GM19395 (cell line): ENCODE data around the gene ANO2.

Experiments used
- ATAC-seq: cut with Tn5 transposase; IDR thresholded peaks from one replicate; pipeline ENCODE4 v1.9.1; 2021; ENCODE audit warnings: mild to moderate bottlenecking, moderate library complexity; ENCODE audit not compliant: unreplicated experiment

ANO2 gene

DNA sequence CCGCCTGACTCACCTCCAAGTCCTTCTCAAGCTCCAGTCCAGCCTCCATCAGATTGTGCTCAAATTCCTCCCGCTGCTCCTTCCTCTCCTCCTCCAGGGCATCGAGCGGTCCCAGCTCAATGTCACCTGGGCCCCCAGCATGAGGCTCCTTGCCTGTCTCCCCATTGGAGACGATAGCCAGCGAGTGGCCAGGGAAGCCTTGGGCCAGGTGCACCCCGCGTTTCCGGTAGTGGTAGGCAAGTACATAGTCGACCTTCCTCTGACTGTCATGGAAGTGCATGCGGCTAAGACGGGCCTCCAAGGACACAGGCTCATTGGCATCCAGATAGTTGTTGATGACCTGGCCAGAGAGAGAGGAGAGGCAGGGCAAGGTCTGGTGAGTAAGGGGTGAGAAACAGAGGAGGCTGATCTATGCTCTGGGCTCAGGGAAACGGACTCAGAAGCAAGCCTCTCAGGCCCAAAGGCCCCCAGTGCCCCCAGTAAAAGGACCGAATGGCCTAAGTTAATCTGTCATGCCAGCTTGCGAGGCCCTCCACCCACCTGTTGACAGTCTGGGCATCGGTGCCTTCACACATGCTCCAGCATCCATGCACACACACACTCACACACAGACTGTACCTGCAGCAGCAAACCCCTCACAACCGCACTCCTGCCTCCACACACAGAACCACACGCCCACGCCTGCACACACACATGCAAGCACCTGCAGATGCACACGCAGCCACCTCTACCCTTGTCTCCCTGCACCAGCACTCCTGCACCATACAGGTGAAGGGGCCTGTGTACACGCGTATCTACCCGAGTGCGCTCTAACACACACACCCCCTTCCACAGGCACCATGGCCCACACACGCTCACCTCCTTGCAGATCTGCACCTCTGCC is 23.8 kb downstream of the ANO2 start:
- ATAC-seq = no peak

DNA sequence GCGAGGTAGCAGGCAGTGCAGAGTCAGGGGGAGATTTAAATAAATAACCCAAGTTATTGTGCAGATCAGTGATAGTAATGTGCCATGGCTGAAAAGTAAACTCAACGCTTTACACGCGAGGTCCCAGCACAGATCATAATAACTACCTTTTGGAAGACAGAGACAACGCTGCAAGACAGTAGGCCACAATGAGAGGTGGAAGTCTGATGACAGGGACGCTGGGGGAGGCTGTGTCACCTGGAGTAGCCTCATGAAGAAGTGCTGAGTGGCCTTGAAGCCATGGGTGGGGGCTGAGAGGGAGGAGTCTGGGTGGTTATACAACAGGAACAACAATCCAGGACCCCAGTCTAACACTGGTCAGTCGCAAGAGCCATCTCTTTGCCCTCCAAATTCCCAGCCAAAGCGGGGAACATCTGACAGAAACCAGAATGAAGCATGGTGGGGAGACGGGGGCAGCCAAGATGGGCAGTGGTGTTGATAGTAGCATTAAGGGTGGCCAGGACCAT is 28.2 kb downstream of the ANO2 start:
- ATAC-seq = no peak

DNA sequence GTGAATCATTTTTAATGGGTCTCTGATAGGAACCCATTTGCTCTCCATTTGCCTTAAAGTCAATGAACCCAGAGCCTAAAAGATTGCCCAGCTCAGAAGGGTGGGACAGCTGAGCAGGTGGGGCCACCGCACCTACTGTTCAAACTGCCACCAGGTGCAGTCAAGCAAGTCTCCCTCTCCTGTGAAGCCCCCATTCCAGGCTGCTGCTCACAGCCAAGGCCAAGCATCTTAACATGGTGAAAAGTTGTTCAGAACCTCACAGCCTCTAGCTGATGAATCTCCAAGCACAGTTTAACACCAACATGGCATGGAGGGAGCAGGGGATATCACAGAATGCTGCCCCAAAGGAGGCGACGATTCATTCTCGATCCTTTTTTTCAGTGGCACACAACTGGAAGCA is 29.5 kb downstream of the ANO2 start:
- no peak for ATAC-seq

DNA sequence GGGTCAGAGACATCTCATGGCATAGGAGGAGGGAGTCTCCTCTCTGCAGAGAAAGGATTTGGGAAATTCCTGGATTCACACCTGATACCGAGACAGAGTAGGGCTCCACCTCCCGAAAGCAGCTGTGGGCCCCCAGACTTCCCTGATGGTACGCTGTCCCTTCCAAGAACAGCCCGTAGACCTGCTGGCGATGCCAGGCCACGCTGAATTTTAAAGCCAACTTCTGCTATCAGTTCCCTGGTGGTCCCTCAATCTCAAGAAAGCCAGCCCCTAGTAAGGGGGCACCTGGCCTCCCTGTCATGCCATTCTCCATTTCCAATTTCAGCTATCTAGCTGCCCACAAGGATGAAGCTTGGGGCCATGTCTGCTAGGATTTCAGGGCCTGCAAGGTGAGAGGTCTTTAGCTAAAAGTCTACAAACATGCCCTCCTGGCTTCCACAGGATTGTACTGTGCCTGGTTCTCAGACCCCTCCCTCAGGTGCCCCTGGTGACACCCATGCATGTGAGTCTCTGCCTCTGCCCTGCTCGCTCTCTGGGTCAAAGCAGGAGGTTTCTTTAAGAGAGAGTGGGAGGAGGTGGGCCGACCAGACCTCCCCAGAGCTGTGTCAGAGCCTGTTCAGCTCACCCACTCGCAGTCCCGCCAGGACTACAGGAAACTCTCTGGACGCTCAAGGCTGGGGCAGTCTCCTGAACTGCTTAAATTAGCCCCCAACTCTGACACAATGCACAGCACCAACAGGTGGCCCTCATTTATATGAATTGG is 30.5 kb downstream of the ANO2 start:
- ATAC-seq = no peak

DNA sequence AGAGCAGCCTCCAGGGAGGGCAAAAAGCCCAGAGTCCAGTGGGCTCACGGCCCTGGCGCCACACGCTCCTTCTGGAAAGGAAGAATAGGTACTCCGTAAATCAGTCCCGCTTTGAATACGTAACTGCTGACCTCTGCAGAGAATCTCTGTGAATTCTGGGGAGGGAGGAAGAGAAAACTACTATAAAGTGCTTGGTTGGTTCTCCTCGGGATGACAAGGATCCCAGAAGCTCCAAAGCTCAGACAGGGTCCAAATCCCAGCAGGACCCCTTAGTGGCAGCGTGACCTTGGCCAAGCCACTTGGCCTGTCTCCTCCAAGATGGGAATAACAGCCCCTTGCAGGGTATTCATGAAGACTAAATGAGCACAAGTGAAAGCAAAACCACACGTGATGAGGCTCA is 31.7 kb downstream of the ANO2 start:
- ATAC-seq = no peak

DNA sequence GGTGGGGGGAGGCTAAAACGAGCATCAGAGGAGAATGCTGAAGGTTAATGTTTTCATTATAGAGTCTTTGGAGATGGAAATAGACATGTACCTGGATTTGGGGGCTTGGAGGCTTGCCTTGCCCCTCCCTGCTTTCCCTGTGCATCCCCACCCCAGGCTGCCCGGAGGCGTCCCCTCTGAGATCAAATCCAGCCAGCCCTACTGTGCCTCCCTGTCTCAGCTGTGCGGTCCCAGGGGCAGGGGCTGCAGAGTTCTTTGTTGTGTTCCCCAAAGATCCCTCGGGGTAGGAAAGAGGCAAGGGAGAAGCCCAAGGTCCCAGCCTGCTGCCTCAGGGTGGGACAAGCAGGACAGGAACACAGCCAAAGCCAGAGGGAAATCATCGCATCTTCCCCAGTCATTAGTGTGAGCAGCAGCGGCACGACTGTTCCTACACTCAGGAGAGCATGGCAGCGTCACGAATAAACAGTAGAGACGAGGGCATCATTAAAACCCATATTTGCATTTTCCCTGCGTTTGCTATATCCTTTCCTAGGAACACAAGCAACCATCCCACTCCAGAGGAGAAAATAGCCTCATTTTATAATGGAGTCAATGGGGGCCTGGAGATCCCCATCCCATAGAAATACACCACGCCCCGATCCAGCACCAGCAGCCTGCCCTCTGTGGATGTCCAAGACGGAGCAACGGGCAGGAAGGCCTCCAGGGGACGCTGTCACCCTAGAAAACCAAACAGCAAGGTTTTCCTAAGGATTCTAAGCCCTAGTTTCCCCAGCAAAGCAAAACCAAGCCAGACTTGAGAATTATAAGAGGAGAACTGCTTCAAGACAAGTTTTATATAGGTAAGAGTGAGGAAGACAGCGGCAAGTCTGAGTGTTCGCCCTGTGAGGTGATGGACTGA is 32.4 kb downstream of the ANO2 start:
- no peak for ATAC-seq

DNA sequence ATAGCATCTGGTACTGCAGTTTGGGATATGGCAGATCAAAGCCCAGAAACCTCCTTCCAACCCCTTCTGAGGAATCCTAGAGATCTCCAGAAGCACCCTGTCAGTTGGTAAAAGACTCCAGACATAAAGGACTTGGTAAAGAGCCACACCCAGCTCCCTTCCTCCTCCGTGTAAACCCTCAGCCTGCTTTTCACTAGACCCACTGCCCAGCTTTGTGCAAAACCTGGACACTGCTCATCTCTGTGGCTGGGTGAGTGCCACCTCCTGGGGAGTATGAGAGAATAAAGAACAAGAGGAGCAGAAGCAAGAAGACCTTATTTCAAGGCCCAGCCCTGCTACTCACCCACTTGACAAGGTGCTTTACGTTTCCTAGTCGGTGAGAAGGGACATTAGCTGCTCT is 33.0 kb downstream of the ANO2 start:
- ATAC-seq = no peak

DNA sequence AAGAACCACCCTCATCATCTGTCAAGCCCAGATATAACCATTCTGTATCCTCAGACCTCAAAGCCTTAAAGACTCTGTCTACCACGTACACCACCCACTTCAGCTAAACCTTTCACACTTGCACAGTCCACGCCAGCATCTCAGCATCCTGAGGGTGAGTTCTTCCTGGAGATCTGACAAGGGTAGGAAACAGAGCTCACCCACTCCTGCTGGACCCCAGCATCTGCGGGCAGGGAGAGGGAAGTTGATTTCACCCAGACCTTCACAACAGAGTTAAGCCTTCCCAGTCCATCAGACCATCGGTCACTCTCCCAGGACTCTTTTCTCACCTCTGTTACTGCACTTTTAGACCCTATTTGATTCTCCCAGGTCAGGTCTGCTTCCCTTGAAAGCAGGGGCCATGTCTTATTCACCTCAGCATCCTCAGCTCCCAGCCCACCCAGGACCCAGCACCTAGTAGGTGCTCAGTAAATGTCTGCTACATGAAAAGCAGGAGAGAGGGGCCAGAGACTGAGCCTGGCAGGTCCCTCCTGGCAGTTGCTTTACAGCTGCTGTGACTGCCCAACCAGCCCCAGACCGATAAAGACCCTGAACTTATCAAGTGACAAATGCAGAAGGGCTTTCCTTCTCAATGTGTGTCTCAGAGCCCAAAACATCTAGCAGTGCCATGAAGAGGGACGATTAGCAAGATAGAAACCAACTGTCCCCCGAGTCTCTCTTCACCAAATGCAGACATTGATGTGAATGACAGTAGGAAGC is 34.1 kb downstream of the ANO2 start:
- no peak for ATAC-seq

DNA sequence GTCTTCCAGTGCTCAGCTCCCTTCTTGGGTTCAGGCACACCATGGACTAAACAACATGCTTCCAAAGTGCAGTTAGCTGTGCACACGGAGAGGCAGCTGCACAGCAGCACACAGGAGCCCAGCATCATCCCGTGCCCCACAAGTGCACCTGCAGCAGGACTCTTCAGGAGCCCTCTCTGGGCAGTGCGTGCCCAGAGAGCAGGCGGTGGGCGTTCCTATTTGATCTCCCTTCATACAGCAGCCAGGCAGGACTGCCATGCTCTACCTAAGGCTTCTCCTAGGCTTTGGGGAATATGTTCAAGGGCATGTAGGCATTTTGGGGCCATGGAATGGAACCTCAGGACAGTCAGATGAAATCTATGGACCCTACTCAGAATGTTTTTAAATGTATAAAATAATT is 35.5 kb downstream of the ANO2 start:
- ATAC-seq = no peak

DNA sequence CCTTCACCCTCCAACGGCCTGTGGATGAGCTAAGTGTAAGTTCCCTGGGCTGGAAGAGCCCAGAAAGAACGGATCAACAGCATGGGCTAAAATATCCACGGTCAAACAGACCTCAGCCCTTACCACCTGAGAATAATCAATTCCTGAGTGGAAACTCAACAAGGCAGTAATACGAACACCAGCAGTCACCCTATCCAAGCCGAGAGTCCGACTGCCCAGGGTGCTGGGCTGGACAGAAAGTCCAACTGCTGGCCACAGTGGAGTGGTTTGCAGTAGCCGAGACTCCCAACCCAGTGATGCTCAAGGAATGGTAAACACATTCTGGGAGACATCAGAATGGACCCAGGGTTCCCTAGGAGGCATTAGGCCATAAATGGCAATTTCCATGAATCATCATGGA is 36.8 kb downstream of the ANO2 start:
- no peak for ATAC-seq

DNA sequence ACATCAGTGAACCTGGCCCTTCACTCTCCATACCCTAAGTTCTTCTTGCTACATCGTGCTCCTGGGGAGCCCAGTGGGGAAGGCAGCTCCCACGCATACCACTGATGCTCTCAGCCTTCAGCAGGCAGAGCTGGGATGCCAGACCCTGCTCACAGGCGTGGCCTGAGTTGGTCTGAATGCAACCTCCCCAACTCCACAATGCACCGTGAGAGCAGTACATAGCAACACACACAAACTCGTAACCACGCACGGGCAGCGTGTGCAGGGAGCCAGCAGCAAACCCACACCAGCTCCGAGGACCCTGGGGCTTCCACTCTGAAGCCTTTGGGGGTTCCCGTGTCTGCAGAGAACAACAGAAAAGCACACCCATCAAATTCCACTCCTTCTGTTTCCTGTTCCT is 37.3 kb downstream of the ANO2 start:
- no peak for ATAC-seq

DNA sequence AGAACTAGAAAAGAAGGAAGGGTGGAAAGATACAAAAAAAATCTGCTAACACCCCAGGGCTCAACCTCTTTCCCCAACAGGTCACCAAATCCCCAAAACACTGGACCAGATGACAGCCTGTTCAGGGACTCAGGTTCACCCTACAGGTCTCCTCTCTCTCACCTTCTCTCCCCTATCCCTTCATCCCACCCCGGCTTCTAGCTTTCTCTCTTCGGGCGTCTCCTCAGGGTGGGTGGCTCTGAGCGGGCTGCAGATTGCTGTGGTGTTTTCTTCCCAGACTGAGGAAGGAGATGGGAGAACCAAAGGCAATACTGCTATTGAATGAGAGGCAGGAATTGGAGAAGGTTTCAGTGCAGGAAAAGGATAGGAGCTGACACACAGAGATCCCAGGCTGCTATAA is 39.3 kb downstream of the ANO2 start:
- no peak for ATAC-seq

DNA sequence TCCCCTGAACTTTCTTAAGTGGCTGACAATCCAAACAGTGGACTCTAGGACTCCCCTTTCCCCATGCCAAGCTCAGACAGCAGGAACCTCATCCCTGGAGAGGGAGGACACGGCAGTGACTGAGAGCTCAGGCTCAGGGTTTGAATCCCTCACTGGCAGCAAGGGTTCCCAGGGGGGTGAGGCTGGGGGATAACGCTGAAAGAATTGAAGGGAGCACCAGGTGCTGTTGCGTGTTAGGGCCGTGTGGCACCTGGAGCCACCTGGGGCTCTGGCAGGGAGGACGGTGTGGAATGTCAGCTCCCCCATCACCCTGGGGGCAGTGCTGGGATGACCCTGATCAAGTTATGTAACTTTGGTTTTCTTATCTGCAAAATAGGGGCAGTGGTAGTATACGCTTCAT is 40.1 kb downstream of the ANO2 start:
- ATAC-seq = no peak

DNA sequence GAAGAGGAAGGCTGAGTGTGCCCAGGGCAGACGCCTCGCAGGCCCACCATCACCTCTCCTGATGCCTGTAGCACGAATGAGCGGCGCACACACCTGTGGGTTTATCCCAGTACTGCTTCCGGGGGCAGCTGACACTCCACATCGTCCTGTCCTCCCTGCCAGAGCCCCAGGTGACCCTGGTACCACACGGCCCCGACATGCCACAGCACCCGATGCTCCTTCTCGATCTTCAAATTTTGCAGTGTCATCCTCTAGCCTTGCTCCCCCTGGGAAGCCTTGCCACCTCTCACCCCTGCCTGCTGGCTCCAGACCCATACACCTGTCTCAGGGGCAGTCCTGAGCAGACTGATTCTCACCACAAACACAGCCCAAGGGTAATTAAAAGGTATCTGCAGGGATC is 40.6 kb downstream of the ANO2 start:
- no peak for ATAC-seq

DNA sequence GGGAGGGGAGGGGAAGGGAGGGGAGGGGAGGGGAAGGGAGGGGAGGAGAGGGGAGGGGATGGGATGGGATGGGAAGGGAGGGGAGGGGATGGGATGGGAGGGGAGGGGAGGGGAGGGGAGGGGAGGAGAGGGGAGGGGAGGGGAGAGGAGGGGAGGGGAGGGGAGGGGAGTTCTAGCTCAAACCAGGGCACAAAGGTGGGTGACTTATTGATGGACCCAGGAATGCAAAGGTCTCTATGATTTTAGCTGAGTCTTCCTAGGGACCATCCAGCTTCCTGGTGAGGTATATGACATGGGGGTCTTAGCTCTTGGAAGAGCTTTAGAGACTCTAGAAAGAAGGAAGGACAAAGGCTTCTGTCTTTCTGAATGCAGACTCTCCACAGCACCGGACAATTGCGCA is 42.3 kb downstream of the ANO2 start:
- ATAC-seq = no peak

DNA sequence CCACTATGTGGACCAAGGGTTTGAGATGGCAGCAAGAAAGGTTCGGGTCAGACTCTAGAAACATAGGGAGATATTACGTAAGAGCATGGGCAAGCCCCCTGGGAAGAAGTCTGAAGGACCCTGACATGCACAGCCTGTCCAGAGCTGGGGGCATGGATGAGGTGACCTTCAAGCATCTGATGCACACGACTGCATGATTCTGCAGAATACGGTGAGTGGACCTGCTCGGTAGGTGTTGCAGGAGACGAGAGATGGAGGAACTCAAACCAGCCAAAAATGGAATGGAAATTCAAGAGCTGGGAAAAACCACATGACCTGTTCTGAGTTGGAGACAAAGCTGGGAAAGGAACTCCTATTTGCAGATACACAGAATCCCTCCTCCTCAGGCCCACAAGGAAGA is 43.6 kb downstream of the ANO2 start:
- ATAC-seq = no peak

DNA sequence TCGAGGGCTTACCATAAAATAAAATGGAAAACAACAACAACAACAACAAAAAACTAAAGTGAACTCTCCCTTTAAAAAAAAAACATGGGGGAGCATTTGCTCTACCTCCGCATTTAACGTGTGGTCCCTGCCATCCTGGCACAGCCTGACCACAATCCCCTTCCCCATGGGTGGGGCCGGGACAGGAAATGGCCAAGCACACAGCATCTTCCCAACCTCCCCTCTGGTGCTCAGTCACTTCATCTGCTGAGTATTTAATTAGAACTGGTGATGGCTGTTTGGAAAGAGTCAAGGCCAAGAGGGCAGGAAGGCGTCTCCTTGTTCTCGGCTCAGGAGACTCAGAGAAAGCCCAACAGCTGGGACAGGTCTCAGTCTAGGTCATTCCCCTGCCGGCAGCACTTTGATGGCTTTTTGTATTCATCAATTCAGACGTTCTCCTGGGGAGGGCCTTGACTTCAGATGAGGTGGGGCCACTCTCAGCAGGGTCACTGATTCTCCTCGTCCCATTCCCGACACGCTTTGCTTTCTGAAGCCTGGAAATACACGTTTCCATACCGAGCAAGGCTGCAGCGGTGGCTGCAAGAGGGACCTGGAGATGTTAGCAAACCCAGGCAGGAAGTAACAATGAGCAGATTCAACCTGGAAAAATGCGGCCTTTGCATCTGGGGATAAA is 44.4 kb downstream of the ANO2 start:
- no peak for ATAC-seq

DNA sequence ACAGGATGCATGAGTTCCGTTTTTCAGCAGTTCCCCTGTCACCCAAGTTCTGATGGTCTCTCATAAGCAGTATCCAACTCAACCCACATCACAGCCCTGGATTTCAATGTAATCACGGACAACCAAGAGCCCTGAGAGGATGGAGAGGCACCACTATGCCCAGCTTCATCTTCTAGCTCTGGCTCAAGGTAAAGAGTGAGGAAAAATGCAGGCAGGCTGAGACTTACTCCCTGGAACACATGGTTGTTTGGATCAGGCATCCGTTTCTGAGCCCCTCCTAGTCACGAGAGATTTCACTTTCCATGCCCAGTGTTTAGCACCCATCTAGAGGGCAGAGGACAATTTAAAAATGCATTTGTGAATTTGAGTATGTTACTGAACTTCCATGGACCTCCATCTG is 45.0 kb downstream of the ANO2 start:
- no peak for ATAC-seq

DNA sequence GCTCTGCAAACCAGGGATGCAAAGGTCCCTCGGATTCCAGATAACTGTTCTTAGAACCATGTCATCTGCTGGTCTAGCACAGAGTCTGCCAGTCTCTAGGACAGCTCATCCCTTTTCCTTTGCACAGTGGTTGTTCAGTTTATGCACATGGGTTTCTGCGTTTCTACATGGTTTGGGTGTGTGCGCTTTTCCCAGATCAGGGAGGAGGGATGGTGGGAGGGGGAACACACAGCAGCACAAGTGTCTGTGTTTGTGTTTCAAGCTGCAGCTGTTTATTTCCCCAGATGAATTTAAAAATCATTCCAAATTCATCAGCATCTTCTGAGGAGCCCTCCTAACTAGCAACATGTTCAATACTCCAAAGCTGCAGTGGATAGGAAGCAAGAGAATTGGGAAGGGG is 45.4 kb downstream of the ANO2 start:
- ATAC-seq = no peak

DNA sequence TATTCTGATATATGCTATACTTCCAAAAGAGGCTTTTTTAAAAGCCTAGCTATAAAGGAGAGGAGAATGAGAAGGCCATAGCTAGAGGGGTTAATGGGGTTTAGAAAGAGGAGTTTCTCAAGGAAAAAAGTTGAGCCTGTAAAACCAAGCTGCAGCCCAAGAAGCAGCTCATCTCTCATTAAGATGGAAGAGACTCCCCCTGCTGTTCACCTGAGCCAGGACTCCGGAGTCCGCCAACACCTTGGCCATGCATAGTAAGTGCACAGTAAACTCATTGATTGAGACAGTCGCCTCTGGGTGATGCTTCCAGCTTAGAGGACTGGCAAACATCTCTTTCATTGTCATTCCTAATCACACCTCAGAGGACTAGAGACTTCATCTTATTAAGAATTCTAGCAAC is 46.2 kb downstream of the ANO2 start:
- ATAC-seq = no peak
